PC-3 (cell line): ENCODE data around the gene RBFOX2. TPM values are rescaled to one million over a fixed set of nuclear protein-coding genes. Genes with fewer than 3 reads are reported as not detected.

ENCODE experiments used
- ATAC-seq: fragments of 200-7000 bp; cut with Tn5 transposase; 2 replicates; pipeline ENCODE4 v1.9.1; 2020; ENCODE audit warnings: mild to moderate bottlenecking, moderate library complexity
- BruUV-seq: library from RNA; stranded (reverse); fragments of 400-500 nt; replicated peaks from 2 replicates; lab custom pipeline; 2021; lab: Mats Ljungman, UMichigan
- CTCF ChIA-PET: fragments of 300-600 bp; sonication (Branson Sonifier 250); formaldehyde crosslinking; loops from one replicate; lab custom pipeline; 2022; ENCODE audit warnings: antibody characterized with exemption; lab: Charles Lee
- POLR2A ChIA-PET: fragments of 300-600 bp; sonication (Branson Sonifier 250); formaldehyde crosslinking; loops from one replicate; lab custom pipeline; 2022; ENCODE audit warnings: antibody characterized with exemption; ENCODE audit not compliant: unreplicated experiment; lab: Charles Lee
- DNase-seq: peaks from one replicate; pipeline ENCODE4 v3.0.0-alpha.2; 2015
- H2AFZ ChIP-seq: fragments of 300-600 bp; sonication (generic); 2 replicates; pipeline ENCODE4 v1.6.0; 2016; ENCODE audit warnings: antibody characterized with exemption, low read length
- H3F3A ChIP-seq: fragments of 300-600 bp; sonication (generic); one replicate; pipeline ENCODE4 v1.6.0; 2017; ENCODE audit warnings: antibody characterized with exemption, low read length, control low read depth, mild to moderate bottlenecking; ENCODE audit not compliant: unreplicated experiment
- H3K27ac ChIP-seq: fragments of 300-600 bp; sonication (generic); 2 replicates; pipeline ENCODE4 v1.5.1; 2016; ENCODE audit warnings: mild to moderate bottlenecking, low read length
- H3K27me3 ChIP-seq: fragments of 300-600 bp; sonication (generic); 2 replicates; pipeline ENCODE4 v1.6.1; 2016; ENCODE audit warnings: low read length, mixed read lengths
- H3K36me3 ChIP-seq: fragments of 300-600 bp; sonication (generic); 2 replicates; pipeline ENCODE4 v1.6.1; 2016; ENCODE audit warnings: low read depth, mixed run types, low read length, mixed read lengths
- H3K4me1 ChIP-seq: fragments of 300-600 bp; sonication (generic); 2 replicates; pipeline ENCODE4 v1.5.1; 2016; ENCODE audit warnings: low read length; ENCODE audit not compliant: insufficient read depth
- H3K4me2 ChIP-seq: fragments of 300-600 bp; sonication (generic); 2 replicates; pipeline ENCODE4 v1.6.0; 2016; ENCODE audit warnings: low read length
- H3K4me3 ChIP-seq: fragments of 300-600 bp; sonication (generic); 2 replicates; pipeline ENCODE4 v1.5.1; 2016; ENCODE audit warnings: mild to moderate bottlenecking, low read length, mixed read lengths
- H3K79me2 ChIP-seq: fragments of 300-600 bp; sonication (generic); 2 replicates; pipeline ENCODE4 v1.6.1; 2017; ENCODE audit warnings: low read length, mixed read lengths
- H3K9ac ChIP-seq: fragments of 300-600 bp; sonication (generic); 2 replicates; pipeline ENCODE4 v1.6.0; 2016; ENCODE audit warnings: mild to moderate bottlenecking, low read length
- H3K9me2 ChIP-seq: fragments of 300-600 bp; sonication (generic); replicated peaks from 2 replicates; pipeline ENCODE4 v1.6.1; 2016; ENCODE audit warnings: mixed run types, low read length, mixed read lengths
- H3K9me3 ChIP-seq: fragments of 300-600 bp; sonication (generic); 2 replicates; pipeline ENCODE4 v1.6.1; 2016; ENCODE audit warnings: low read length, mixed read lengths
- H4K20me1 ChIP-seq: fragments of 300-600 bp; sonication (generic); 2 replicates; pipeline ENCODE4 v1.6.1; 2016; ENCODE audit warnings: low read length, mixed read lengths
- CTCF ChIP-seq: fragments of 300-600 bp; sonication (generic); conservative IDR thresholded peaks from 2 replicates; pipeline ENCODE4 v1.5.1; 2017; ENCODE audit warnings: antibody characterized with exemption, low read depth, mild to moderate bottlenecking, low read length
- EZH2 ChIP-seq: fragments of 300-600 bp; sonication (generic); IDR thresholded peaks from one replicate; pipeline ENCODE4 v1.6.1; 2017; ENCODE audit warnings: antibody characterized with exemption, mild to moderate bottlenecking, low read length; ENCODE audit not compliant: unreplicated experiment
- EZH2phosphoT487 ChIP-seq: fragments of 300-600 bp; sonication (generic); IDR thresholded peaks from 2 replicates; pipeline ENCODE4 v1.6.1; 2018; ENCODE audit warnings: mild to moderate bottlenecking, antibody characterized with exemption, low read length, borderline replicate concordance
- intact Hi-C: fragments of 100-400 bp; cut with micrococcal nuclease; formaldehyde crosslinking; loops from 2 replicates; pipeline ENCODE4 v1.9.0; 2023
- total RNA-seq: library from RNA; depleted of rRNA; stranded (reverse); fragments of >200 nt; gene quantifications from 2 replicates; pipeline ENCODE4 v1.2.3, GENCODE V29; 2014

Gene RBFOX2
- total RNA-seq, 1 experiment from 2014 or later, result 75.1 TPM

DNA sequence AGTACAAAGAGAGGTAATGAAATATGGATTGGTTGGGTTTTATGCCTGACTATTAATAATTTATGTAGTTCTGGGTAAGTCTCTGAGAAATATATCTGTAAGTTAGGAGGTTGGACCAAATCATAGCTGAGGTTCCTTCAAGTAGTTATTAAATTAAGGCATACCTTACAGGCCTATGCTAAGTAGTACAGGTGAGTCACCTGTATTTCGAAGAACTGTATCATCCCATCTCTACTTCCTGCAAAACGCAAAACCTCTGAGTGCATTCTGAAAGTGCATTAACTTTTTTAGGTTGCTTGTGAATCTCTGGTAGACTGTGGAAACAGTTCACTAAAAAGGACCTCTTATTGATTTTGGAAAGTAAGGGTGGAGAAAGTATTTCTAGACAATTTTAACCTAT, 273.9 kb downstream of the RBFOX2 start:
- no peaks in the 10 kb centered on the region for H3K4me1 ChIP-seq
- TF ChIP-seq CTCF (no peak), EZH2phosphoT487 (no peak)
- H4K20me1 ChIP-seq, result no peaks in the 10 kb centered on the region
- H3K79me2 ChIP-seq, result no peaks in the 10 kb centered on the region
- no peaks in the 10 kb centered on the region for H3K9me2 ChIP-seq
- POLR2A ChIA-PET, result interaction anchor here (0.6 kb wide), 1 partner anchor 9 kb away, joined by 6 read pairs; no protein-coding TSS in a partner anchor
- no peak overlapping the region for H3K9ac ChIP-seq
- H3K27ac ChIP-seq, result no peak overlapping the region
- intact Hi-C loops, result loop anchor here (10.0 kb wide), 1 partner anchor 170 kb away; no protein-coding TSS in a partner anchor
- no peak overlapping the region for H3K4me2 ChIP-seq
- DNase-seq (no peak), ATAC-seq (no peak)
- no TSS peak for BruUV-seq
- H2AFZ ChIP-seq, result no peak overlapping the region
- H3K27me3 ChIP-seq, result no peaks in the 10 kb centered on the region
- CTCF ChIA-PET, result no interaction called here
- no peaks in the 10 kb centered on the region for H3K9me3 ChIP-seq
- no peaks in the 10 kb centered on the region for H3F3A ChIP-seq
- H3K36me3 ChIP-seq, result peaks cover 17% of the 10 kb centered on the region
- no peak overlapping the region for H3K4me3 ChIP-seq

DNA sequence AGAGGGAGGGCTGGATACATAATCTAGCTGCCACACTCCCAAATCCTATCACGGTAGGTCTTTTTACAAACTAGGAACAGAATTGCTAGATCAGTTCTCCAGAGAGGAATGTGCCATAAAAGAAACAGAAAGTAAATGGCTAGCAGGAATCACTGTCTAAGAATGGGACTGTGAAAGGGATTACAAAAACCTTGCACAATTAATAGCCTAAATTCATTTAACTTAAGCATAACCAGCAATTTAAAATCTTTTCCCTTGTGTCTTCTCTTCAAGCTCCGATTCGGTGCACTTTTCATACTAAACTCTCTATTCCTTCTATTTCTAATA, 275.8 kb downstream of the RBFOX2 start:
- no peaks in the 10 kb centered on the region for H3K27me3 ChIP-seq
- no peak overlapping the region for H2AFZ ChIP-seq
- no peaks in the 10 kb centered on the region for H3F3A ChIP-seq
- H3K36me3 ChIP-seq, result peaks cover 8% of the 10 kb centered on the region
- BruUV-seq, result no TSS peak
- H3K4me2 ChIP-seq, result no peak overlapping the region
- H3K4me1 ChIP-seq, result no peaks in the 10 kb centered on the region
- H3K4me3 ChIP-seq, result no peak overlapping the region
- CTCF ChIA-PET, result no interaction called here
- no peaks in the 10 kb centered on the region for H3K9me2 ChIP-seq
- TF ChIP-seq EZH2phosphoT487 (no peak), EZH2 (no peak), CTCF (no peak)
- H4K20me1 ChIP-seq, result no peaks in the 10 kb centered on the region
- no peaks in the 10 kb centered on the region for H3K79me2 ChIP-seq
- no peak for ATAC-seq
- intact Hi-C loops, result loop anchor here (10.0 kb wide), 1 partner anchor 172 kb away; no protein-coding TSS in a partner anchor
- no peak overlapping the region for H3K9ac ChIP-seq
- H3K27ac ChIP-seq, result no peak overlapping the region
- no peaks in the 10 kb centered on the region for H3K9me3 ChIP-seq
- DNase-seq, result no peak
- POLR2A ChIA-PET, result no interaction called here

DNA sequence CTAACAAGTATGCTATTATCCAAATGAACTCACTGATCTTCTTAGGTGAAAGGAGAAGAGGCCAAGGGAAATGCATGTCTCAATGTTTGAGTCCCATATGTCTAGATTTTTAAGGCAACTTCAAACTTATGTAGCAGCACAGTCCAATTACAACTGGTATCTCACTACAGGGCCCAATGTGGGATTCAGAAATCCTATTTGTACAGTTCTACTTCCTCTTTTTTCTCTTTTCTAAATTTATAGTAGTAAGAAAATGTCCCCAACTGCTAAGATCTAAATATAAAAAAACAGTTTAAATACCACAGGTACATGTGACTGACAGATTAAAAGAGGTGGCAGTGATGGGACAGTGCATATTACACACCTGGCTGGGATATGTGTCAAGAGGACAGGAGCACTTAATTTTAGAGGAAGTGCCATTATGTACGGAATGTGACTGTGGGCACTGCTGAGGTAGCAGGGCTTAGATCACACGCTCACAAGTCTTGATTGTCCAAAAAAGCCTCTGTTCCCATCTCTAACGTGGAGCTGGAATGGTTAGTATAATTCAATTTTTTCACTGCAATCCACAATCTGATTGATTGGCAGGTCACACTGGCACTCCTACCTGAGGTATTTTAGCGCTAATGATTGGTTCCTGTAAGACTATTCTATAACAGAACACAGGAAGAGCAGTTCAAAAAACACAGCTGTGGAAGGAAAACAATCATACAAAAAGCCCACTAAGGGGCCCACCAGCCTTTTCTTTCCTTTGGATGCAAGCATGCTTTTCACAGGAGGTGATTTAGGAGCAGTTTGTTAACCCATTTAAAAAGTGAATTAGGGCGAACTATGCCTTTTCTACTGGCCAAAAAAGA, 276.4 kb downstream of the RBFOX2 start:
- ChIA-PET POLR2A (no interaction called here), CTCF (no interaction called here)
- H3K36me3 ChIP-seq, result peaks cover 8% of the 10 kb centered on the region
- H3K4me1 ChIP-seq, result no peaks in the 10 kb centered on the region
- no peak overlapping the region for H3K27ac ChIP-seq
- no peaks in the 10 kb centered on the region for H3K79me2 ChIP-seq
- H3F3A ChIP-seq, result no peaks in the 10 kb centered on the region
- no peak overlapping the region for H3K4me2 ChIP-seq
- no peaks in the 10 kb centered on the region for H3K9me3 ChIP-seq
- no peak overlapping the region for H3K9ac ChIP-seq
- no peak for ATAC-seq
- no peak overlapping the region for H3K4me3 ChIP-seq
- no peak for TF ChIP-seq EZH2phosphoT487
- TF ChIP-seq EZH2, result no peak
- no peak for TF ChIP-seq CTCF
- no peak for DNase-seq
- no peaks in the 10 kb centered on the region for H4K20me1 ChIP-seq
- no peaks in the 10 kb centered on the region for H3K27me3 ChIP-seq
- BruUV-seq, result no TSS peak
- no peaks in the 10 kb centered on the region for H3K9me2 ChIP-seq
- intact Hi-C loops, result loop anchor here (10.0 kb wide), 1 partner anchor 173 kb away; no protein-coding TSS in a partner anchor
- H2AFZ ChIP-seq, result no peak overlapping the region
